Liver (tissue), 3 donors: ENCODE measurements around the gene ZNF562.
"Not testable (repeated sequence)": the region's sequence is repeated elsewhere in the genome, so short reads cannot be mapped to it uniquely, and the experiment has no call there.

Experiments
- EGR1 ChIP-seq, 2 donors: IDR thresholded peaks; 2 replicates each; pipeline ENCODE4 v1.6.1; 2016 to 2018; ENCODE audit warnings: antibody characterized with exemption in 2 of 2, low read depth in 2 of 2
- RAD21 ChIP-seq, 2 donors: IDR thresholded peaks; 2 replicates each; pipeline ENCODE4 v1.6.1; 2016; ENCODE audit warnings: antibody characterized with exemption in 2 of 2, mild to moderate bottlenecking in 2 of 2
- TAF1 ChIP-seq: conservative IDR thresholded peaks from 2 replicates; pipeline ENCODE4 v1.6.1; 2016; ENCODE audit warnings: antibody characterized with exemption, mild to moderate bottlenecking
- TF ChIP-seq, protein P1 (sequence below): fragments of 150-350 bp; IDR thresholded peaks from 2 replicates; pipeline ENCODE4 v1.5.1; 2017; ENCODE audit warnings: improper control_type of control experiment, low read depth, low read length; ENCODE audit not compliant: missing input control
- TF ChIP-seq, protein P2 (sequence below): IDR thresholded peaks from 2 replicates; pipeline ENCODE4 v1.6.1; 2016; ENCODE audit warnings: antibody characterized with exemption
- TF ChIP-seq, protein P3 (sequence below): IDR thresholded peaks from 2 replicates; pipeline ENCODE4 v1.6.1; 2016; ENCODE audit warnings: antibody characterized with exemption, mild to moderate bottlenecking
- TF ChIP-seq, protein P4 (sequence below): IDR thresholded peaks from 2 replicates; pipeline ENCODE4 v1.6.1; 2016; ENCODE audit warnings: antibody characterized with exemption
- TF ChIP-seq, protein P5 (sequence below): IDR thresholded peaks from 2 replicates; pipeline ENCODE4 v1.6.1; 2016; ENCODE audit warnings: antibody characterized with exemption
- donor health status: healthy.
- donor health status: healthy.

DNA sequence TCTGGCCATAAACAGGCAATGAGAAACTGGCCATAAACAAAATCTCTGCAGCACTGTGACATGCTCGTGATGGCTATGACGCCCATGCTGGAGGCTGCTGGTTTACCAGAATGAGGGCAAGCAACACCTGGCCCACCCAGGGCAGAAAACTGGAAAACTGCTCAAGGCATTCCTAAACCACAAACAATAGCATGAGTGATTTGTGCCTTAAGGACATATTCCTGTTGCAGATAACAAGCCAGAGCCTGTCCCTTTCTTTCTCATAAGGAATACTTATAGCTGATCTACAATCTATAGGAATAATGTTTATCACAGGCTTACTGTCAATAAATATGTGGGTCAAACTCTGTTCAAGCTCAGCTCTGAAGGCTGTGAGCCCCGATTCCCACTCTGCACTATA lies 23.4 kb downstream of the ZNF562 start:
- TF ChIP-seq, protein P1, sequence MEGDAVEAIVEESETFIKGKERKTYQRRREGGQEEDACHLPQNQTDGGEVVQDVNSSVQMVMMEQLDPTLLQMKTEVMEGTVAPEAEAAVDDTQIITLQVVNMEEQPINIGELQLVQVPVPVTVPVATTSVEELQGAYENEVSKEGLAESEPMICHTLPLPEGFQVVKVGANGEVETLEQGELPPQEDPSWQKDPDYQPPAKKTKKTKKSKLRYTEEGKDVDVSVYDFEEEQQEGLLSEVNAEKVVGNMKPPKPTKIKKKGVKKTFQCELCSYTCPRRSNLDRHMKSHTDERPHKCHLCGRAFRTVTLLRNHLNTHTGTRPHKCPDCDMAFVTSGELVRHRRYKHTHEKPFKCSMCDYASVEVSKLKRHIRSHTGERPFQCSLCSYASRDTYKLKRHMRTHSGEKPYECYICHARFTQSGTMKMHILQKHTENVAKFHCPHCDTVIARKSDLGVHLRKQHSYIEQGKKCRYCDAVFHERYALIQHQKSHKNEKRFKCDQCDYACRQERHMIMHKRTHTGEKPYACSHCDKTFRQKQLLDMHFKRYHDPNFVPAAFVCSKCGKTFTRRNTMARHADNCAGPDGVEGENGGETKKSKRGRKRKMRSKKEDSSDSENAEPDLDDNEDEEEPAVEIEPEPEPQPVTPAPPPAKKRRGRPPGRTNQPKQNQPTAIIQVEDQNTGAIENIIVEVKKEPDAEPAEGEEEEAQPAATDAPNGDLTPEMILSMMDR, result not testable (repeated sequence)
- TF ChIP-seq, protein P2, sequence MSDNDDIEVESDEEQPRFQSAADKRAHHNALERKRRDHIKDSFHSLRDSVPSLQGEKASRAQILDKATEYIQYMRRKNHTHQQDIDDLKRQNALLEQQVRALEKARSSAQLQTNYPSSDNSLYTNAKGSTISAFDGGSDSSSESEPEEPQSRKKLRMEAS, result not testable (repeated sequence)
- TF ChIP-seq RAD21 (IDR thresholded peaks at IDR 0.05); TAF1; EGR1 (IDR thresholded peaks at IDR 0.05; ENCODE audit: low read depth in 2 of 2): not testable (repeated sequence)
- TF ChIP-seq, protein P3, sequence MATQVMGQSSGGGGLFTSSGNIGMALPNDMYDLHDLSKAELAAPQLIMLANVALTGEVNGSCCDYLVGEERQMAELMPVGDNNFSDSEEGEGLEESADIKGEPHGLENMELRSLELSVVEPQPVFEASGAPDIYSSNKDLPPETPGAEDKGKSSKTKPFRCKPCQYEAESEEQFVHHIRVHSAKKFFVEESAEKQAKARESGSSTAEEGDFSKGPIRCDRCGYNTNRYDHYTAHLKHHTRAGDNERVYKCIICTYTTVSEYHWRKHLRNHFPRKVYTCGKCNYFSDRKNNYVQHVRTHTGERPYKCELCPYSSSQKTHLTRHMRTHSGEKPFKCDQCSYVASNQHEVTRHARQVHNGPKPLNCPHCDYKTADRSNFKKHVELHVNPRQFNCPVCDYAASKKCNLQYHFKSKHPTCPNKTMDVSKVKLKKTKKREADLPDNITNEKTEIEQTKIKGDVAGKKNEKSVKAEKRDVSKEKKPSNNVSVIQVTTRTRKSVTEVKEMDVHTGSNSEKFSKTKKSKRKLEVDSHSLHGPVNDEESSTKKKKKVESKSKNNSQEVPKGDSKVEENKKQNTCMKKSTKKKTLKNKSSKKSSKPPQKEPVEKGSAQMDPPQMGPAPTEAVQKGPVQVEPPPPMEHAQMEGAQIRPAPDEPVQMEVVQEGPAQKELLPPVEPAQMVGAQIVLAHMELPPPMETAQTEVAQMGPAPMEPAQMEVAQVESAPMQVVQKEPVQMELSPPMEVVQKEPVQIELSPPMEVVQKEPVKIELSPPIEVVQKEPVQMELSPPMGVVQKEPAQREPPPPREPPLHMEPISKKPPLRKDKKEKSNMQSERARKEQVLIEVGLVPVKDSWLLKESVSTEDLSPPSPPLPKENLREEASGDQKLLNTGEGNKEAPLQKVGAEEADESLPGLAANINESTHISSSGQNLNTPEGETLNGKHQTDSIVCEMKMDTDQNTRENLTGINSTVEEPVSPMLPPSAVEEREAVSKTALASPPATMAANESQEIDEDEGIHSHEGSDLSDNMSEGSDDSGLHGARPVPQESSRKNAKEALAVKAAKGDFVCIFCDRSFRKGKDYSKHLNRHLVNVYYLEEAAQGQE, result not testable (repeated sequence)
- TF ChIP-seq, protein P4, sequence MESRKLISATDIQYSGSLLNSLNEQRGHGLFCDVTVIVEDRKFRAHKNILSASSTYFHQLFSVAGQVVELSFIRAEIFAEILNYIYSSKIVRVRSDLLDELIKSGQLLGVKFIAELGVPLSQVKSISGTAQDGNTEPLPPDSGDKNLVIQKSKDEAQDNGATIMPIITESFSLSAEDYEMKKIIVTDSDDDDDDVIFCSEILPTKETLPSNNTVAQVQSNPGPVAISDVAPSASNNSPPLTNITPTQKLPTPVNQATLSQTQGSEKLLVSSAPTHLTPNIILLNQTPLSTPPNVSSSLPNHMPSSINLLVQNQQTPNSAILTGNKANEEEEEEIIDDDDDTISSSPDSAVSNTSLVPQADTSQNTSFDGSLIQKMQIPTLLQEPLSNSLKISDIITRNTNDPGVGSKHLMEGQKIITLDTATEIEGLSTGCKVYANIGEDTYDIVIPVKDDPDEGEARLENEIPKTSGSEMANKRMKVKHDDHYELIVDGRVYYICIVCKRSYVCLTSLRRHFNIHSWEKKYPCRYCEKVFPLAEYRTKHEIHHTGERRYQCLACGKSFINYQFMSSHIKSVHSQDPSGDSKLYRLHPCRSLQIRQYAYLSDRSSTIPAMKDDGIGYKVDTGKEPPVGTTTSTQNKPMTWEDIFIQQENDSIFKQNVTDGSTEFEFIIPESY, result not testable (repeated sequence)
- TF ChIP-seq, protein P5, sequence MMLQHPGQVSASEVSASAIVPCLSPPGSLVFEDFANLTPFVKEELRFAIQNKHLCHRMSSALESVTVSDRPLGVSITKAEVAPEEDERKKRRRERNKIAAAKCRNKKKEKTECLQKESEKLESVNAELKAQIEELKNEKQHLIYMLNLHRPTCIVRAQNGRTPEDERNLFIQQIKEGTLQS, result not testable (repeated sequence)
